Gastrocnemius medialis (tissue), 4 donors: ENCODE measurements around the gene SLC29A2.

Experiments used
- POLR2A ChIP-seq, 2 donors: fragments of 450-650 bp; IDR thresholded peaks; one replicate each; pipeline ENCODE4 v1.6.1; 2017; ENCODE audit warnings: antibody characterized with exemption in 2 of 2, mild to moderate bottlenecking in 2 of 2, moderate library complexity in 2 of 2
- TF ChIP-seq, protein P1 (sequence below), 5 experiments: fragments of 450-650 bp in 3 of 5; fragments of 200-600 bp in 2 of 5; sonication (generic) in 2 of 5; IDR thresholded peaks in 4 of 5; conservative IDR thresholded peaks in 1 of 5; 1 replicate in 4 of 5; 2 replicates in 1 of 5; pipeline ENCODE4 v1.5.1; 2016 to 2019; ENCODE audit warnings: antibody characterized with exemption in 5 of 5, mild to moderate bottlenecking in 3 of 5, moderate library complexity in 3 of 5

DNA sequence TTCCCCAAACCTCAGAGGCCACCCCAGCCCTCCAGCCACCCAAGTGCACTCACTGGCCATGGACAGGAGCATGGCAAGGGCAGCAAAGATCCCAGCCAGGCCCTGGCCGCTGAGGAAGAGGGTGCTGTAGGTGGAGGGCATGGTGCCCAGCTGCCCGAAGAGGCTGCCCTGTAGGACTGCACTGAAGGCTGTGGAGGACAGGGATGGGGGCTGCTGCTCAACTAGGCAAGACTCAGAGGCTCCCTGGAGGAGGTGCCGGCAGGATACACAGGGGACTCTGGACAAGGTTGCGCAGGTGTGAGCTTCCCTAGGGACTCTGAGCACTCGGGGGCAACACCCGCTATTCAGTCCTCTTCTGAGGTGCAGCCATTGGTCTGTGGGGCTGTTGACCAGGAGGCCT is 3.1 kb downstream of the SLC29A2 start:
- no peak for TF ChIP-seq POLR2A (IDR thresholded peaks at IDR 0.05)
- TF ChIP-seq, protein P1, sequence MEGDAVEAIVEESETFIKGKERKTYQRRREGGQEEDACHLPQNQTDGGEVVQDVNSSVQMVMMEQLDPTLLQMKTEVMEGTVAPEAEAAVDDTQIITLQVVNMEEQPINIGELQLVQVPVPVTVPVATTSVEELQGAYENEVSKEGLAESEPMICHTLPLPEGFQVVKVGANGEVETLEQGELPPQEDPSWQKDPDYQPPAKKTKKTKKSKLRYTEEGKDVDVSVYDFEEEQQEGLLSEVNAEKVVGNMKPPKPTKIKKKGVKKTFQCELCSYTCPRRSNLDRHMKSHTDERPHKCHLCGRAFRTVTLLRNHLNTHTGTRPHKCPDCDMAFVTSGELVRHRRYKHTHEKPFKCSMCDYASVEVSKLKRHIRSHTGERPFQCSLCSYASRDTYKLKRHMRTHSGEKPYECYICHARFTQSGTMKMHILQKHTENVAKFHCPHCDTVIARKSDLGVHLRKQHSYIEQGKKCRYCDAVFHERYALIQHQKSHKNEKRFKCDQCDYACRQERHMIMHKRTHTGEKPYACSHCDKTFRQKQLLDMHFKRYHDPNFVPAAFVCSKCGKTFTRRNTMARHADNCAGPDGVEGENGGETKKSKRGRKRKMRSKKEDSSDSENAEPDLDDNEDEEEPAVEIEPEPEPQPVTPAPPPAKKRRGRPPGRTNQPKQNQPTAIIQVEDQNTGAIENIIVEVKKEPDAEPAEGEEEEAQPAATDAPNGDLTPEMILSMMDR (IDR thresholded peaks at IDR 0.05 in 4 of 5, conservative IDR thresholded peaks at IDR 0.05 in 1 of 5) = no peak
